NCI-H748 (cell line): Measurements from ENCODE around the gene AGPAT2.
A peak's percentile ranks its signal among the peaks of the same experiment; 100 is the strongest.

Experiments
- DNase-seq: peaks from one replicate; lab custom pipeline; 2025; ENCODE audit not compliant: unreplicated experiment; lab: John Stamatoyannopoulos, UW

The AGPAT2 gene

DNA sequence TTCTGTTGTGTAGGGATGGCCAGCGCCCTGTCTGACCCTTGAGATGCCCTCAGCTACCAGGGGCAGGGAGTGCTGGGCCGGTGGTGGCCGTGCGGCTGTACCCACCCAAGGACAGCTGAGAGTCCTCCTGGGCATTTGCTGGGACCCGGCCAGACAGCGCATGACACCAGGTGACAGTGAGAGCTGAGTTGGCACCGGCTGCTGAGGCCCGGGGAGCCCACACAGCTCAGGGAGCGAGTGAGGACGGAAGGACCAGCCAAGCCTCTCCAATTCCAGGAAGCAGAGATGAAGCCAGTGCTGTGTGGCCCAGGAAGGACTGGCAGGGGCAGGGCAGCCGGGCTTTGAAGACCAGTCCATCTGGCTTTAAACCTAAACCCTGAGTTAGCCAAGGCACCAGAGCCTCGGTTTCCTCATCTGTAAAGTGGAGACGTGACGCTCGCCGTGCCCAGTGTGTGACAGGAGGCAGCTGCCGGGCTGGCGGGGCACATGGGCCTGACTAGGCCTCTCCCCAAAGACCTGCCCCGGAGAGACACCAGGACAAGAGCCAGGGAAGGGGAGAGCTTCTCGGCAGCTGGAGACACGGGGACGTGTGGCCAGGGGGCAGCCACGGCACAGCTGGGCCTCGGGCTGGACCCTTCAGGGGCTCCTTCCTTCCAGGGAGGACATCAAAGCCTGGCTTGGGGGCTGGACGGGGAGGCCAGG is 3.0 kb upstream of the AGPAT2 start:
- no peak for DNase-seq

DNA sequence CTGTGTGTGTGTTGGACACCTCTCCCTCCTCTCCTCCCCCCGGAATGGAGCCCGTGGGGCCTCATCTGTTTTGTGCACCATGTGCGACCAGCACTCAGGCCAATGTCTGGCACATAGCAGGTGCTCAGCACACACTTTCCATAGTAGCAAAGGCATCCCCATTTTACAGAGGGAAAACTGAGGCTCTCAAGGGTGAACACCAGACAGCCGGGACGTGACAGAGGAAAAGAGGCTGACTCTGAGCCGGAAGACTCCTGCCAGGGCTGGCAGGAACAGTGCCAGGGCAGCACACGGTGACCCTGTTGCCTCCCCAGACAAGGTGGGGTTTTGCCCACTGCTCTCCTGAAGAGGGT is 1.8 kb upstream of the AGPAT2 start:
- no peak for DNase-seq

DNA sequence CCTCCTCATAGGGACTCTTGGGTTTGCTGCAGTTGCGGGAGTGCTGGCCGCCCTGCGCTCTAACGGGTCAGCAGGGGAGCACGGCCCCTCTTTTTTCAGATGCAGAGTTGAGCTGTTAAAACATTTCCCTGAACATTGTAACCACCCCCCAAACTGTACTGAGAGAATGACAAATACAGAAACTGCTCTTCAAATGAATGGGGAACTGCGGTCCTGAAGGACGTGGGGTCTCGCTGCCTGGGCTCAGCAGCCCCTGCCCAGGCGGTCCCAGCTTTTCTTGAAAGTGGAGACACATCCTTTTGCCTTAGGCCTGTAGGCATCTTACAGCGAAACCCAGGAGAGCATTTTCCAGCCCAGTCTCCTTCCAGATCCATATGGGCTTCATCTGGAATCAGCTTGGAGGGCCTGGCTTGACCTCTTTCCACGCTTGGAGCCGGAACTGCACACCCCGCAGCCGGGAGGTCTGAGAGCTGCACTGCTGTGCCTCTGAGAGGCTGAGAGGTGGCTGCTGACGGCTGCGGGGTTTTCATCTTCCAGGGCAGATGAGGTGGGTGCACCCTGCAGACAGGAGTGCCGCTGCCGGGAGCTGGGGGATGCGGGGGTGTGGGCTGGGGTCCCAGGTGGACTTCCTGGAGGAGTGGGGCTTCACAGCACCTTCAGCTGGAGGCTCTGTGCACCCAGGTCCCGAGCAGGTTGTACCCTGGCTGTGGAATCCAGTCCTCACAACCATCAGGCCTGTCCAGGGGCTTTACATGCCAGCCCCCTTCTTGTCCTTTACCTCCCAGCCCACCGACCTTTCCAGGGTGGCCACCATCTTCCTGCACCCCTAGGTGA is 1.2 kb upstream of the AGPAT2 start:
- DNase-seq, result no peak

DNA sequence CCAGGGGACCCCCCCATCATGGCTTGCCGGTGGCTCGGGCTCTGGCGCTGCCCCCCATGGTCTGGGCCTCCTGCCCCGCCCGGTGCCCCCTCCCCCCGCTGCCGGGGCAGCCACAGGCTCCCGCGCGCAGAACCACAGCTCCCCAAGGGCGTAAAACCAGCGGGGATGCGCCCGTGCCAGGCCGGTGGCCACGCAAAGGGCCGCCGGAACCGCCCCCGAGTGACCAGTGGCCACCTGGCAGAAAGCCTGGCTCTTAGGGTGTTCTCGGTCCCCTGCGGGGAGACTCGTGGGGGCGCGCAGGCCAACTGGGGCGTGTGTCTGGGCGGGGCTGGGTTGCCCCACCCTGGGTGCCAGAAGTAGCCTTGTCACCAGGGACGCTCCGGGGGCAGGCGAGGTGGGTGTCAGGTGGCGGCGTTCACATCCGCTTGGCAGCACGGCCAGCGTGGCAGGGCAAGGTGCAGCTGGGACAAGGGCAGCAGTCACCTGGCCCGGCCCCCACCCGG is 515 bp upstream of the AGPAT2 start:
- DNase-seq, result peak; percentile 58

DNA sequence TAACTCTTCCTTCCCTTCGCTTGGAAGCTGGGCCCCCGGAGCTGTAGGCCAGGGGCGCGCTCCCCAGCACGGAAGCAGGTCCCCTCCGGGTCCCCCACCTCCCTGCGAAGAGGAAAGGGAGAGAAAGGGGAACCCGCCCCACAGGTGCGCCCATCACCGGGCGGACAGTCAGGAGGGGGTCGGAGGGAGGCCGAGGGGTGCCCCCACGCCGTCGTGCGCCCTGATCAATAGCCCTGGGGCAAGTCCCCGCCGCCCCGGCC is 793 bp downstream of the AGPAT2 start:
- DNase-seq, result no peak

DNA sequence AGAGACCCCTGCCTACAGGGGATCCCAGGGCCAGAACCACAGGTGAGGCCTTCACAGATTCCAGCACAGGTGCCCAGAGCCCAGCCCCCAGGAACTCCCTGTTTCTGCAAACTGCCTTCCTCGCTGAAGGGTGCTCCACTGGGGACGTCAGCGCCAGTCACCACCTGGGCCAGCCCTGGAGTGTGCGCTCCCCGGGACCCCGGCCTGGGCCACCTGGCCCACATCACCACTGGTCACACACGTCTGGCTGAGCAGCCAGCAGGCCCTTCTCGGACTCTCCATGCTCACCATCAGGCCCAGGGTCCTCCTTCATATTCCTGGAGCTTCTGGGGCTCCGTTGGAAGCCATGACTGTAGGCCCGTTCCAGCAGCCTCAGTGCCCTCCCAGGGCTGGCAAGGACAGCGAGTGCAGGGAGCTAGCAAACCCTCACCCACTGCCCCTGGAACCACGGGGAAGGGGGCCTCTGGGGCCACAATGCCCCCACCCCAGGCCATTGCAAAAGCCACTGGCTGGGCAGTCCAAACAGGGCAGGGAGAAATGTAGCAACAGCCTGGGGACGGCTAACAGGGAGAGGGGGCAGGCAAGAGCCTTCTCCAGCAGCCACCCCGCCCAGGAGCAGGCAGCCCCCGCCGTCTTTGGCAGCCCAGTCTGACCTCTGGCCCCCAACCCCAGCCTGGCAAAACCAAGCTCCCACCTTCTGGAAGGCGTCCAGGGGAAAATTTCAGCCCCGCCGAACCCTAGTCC is 1.3 kb downstream of the AGPAT2 start:
- DNase-seq, result no peak

DNA sequence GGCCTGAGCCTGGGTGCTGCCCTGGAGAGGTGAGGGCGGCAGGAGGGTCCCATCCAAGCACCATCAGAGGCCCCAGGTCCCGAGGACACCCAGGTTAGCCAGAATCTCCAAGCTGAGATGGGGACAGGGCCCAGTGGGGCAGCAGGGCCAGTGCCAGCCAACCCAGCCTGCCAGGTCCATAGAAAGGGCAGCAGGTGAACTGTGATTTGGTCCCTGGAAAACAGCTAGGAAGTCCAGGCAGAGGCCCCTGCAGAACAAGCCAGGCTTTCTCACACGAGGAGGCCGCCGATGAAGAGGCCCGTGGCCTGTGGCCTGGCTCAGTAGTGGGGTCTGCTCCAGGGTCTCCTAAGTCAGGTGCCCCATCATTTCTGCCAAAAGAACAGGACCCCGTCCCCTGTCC is 2.0 kb downstream of the AGPAT2 start:
- DNase-seq, result no peak

DNA sequence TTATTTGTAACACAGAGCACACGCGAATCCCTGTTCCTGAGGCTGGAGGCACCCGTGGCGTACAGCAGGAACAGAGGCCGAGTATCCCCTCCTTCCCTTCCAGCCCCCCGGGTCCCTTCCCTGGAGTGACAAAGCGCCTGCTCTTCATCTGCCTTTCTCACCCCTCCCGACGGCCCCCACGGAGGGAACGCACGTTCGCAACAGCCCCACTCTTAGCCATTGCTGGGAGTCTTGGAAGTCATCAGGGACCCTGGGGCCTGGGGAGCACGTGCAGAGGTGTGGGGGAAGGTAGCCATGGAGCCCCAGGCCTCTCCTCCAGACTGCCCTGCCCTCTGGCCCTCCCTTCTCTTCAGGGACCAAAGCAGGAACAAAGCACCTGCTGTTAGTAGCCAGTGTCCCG is 2.5 kb downstream of the AGPAT2 start:
- DNase-seq, result no peak

DNA sequence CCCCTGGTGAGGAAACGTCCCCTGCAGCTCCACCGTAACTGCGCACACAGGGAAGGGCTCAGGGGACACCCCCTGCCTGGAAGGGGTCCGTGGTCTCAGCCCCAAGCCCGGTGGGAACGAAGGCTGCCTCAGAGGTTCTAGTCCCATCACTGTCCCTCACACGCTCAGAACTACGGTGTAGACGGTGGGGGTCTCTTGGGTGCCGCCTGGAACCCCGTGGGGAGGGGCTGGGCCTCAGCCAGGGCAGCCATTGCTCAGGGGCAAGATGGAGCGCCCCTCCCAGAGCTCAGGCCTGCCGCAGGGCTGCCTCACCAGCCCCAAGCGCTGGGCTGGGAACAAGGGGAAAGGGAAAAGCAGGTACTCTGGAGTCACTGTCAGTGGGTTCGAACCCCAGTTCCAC is 2.9 kb downstream of the AGPAT2 start:
- no peak for DNase-seq

DNA sequence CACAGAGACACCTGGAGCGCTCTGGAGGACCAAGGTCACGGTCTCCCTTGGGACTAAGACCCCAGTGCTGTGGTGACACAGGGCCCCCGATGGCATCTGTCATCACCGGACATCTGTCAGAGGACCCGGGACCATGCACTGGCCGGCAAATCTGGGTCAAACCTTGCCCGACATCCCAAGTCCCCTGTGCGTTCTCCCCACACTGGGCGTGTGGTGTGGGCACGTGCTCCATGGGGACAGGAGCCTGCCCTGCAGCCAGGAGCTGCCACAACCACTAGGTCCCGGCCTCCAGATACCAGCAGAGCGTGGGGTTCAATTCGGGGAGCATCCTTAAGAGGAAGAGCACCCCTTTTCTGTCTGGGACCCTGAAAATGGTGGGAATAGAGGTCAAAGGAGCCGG is 3.5 kb downstream of the AGPAT2 start:
- DNase-seq, result no peak

DNA sequence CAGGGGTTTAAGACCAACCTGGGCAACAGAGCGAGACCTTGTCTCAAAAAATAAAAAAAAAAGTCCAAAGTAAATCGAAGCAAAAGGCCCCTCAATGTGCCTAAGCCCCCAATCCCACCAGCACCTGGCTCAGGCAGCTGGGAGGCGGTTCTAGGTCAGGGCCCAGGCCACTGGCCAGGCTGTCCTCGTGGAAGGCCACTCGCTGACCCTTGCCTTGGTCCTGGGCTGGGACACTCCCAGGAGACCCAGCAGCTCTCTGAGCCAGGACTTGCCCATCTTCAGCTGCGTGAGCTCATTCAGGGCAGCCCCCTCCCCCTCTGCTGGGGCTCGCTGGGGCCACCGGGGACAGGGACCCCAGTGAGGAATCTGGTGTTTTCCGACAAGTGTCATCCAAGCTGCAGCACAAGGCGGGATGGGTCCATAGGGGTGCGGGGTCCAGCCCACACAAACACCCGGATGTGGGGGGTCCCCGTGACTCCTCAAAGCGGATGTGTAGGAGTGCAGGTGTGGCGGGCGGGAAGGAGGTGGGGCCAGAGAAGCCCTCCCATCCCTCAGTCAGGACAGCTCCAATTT is 4.0 kb downstream of the AGPAT2 start:
- no peak for DNase-seq

DNA sequence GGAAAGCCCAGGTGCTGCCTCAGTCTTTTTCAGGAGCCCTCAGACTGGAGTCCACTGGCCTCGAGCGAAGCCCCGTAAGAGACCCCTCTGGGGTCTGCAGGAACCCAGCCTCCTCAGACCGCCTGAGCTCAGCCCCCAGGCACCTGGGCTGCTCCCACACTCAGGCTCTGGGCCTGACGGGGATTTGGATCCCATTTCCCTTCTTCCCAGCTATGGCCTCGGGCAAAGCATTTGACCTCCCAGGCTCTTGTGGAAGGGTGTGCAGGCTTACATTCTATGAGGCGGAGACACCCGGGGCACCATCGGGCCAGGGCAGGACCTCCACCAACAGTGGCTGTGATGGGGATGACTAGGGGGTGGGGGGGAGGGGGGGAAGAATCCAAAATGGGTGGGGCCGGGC is 4.5 kb downstream of the AGPAT2 start:
- no peak for DNase-seq

DNA sequence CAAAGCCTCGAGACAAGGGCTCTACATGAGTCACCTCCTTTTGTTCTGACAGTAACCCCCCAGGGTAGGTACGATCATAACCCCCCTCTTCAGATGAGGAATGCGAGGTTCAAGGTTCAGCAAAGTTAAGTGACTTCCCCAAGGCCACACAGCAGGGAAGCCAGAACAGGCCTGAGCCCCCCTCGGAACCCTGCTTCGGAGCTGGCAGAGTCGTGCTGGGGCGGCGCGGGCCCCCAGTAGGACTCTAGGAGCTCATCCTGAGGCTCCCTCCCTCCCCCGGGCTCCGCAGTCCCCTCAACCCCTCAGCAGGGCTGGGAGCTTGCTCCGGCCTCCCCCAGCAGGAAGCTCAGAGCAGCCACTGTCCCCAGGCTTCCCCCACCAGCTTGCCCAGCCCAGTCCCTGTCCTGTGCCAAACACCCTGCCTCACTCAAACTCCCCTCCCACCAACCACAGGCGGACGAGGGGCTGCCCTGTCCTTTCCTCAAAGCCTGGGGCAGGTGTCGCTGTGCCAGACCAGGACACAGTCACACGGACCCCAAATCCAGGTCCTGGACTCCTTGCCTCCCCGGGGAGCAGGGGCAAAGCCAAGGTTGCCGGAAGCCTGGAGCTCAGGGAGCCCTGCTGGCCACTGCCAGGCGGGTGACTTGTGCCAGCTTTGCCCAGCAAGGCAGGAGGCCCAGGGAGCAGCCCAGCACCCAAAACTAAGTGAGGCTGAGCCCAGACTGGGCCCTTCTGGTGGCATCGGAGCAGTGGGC is 5.1 kb downstream of the AGPAT2 start:
- DNase-seq, result no peak

DNA sequence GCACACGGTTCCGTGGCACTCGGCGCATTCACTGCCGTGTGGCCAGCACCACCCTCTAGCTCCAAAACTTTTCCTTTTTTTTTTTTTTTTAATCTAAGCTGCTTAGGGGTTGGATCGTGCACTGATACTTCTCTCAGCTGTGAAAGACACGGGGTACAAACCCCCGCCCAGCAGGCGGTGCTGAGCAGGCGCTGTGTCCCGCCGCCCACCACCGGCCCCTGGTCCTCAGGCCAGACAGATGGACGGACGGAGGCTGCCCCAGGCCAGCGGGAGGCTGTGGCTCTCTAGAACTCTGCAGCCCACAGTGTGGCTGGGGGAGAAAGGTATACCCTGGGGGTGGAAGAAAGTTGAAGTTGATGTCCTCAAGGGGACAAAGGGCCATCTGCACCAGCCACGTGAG is 6.2 kb downstream of the AGPAT2 start:
- no peak for DNase-seq

DNA sequence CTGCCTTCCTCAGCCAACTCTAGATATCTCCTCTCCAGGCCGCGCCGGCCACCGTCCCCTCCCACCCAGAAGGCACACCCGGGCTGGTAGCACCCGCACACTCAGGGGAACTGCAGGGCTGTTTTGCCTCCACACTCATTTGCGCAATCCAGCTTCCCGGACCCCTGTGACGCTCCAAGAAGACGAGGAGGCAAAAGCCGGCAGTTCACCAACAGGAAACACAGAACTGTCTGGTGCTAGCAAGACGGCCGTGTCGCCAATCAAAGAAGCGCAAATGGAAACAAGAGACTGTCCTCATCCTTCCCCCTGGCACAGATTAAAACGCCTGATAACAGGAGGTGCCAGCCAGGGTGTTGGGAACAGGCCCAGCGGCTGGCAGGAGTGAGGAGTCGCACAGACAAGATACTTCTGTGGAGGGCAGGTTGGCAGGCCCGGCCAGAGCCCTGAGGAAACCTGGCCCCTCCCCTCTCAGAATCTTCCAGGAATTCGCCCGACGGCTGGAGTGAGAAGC is 7.8 kb downstream of the AGPAT2 start:
- no peak for DNase-seq

DNA sequence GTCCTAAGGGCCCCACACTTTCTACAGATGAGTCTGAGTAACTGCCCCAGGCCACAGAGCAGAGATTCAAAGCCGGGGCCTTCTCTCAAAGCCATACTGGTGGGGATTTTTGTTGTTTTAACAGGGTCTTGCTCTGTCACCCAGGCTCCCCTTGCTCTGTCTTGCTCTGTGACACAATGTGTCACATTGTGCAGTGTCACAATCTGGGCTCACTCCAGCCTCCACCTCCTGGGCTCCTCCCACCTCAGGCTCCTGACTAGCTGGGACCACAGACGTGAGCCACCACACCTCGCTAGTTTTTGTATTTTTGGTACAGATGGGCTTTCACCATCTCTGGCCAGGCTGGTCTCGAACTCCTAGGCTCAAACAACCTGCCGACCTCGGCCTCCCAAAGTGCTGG is 8.6 kb downstream of the AGPAT2 start:
- no peak for DNase-seq

DNA sequence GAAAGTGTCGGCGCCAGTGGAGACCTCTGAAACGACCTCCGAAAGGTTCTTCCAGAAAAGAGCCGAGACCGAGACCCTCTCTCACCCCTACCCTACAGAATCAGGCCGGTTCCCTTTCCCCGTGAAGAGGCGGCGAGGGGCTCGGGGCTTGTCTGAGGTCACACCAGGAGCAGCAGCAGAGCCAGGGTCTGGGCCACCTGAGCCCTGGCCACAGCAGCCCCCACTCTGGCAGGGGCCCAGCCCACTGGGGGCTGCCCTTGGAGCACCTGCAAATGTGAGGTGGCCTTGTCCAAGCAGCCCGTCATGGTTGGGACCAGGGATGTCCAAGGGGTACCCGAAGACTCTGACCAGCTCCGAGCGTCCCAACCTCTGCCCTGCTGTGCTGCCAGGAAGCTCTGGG is 9.2 kb downstream of the AGPAT2 start:
- DNase-seq, result no peak

DNA sequence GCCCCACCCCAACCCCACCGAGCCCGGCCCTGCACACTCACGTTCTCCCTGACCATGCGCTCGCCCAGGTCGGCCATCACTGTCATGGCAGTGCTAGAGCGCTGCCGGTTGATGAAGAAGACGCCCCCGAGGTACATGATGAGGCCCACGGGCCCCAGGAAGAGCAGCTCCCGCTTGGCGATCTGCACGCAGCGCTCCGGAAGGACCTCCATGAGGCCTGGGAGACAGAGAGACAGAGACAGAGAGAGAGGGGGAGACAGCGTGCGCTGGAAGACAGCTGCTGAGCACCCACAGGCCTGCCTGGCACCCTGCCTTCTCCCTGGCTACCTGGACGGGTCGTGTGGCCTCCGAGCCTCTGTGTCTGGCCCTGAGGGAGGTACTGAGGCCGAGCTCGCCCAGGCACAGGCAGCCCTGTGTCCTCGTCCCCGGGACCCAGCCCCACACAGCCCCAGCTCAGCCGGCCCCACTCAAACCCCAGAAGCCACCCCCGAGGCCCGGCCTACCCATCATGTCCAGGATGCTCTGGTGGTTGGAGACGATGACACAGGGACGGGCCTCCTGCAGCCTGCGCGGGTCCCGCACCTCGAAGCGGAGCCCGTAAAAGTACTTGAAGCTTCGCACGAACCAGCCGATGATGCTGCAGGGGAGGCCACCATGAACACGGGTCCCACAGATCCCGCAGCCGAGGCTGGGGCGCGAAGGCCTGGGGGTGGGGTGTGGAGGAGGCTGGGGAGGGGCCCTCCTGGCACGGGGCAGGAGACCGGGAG is 10.2 kb downstream of the AGPAT2 start:
- DNase-seq, result no peak

DNA sequence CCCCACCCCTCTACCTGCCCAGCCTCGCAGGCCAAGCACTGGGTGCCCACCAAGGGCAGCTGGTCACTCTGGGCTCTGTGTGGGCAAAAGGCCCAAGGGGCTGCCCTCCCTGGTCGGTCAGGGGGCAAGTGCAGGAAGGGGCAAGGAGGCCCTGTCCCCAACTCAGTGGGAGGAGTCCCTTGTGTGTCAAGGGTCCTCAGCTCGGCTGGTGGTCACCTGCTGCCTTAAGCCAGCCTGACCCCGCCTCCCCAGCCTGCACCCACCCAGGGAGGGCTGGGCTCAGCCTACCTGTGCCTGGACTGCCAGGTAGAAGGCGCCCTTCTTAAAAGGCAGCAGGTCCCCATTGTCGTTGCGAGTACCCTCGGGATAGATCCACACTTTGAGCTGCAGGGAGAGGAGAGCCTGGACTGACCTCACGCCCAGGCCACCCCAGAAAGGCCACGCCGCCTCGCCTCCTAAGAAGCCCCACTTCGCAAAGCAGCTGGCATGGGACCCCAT is 10.9 kb downstream of the AGPAT2 start:
- DNase-seq, result no peak
